Measurements from ENCODE around the gene CHST8.

CHST8 gene

DNA sequence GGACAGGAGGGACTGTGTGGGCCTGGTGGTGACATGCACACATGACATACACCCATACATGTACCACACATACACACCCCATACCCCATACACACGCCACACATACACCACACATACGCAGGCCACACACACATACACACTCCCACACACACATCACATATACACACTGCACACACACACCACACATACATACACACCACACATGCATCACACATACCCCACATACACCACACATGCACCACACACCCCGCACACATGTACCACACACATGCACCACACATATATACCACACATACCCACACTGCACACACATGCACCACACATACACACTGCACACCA lies 98.4 kb downstream of the CHST8 start:
- DNase-seq (ENCODE audit: low spot score) (no peak), ATAC-seq (ENCODE audit: low read depth) (no peak)
- TF ChIP-seq, protein P1, sequence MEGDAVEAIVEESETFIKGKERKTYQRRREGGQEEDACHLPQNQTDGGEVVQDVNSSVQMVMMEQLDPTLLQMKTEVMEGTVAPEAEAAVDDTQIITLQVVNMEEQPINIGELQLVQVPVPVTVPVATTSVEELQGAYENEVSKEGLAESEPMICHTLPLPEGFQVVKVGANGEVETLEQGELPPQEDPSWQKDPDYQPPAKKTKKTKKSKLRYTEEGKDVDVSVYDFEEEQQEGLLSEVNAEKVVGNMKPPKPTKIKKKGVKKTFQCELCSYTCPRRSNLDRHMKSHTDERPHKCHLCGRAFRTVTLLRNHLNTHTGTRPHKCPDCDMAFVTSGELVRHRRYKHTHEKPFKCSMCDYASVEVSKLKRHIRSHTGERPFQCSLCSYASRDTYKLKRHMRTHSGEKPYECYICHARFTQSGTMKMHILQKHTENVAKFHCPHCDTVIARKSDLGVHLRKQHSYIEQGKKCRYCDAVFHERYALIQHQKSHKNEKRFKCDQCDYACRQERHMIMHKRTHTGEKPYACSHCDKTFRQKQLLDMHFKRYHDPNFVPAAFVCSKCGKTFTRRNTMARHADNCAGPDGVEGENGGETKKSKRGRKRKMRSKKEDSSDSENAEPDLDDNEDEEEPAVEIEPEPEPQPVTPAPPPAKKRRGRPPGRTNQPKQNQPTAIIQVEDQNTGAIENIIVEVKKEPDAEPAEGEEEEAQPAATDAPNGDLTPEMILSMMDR (IDR thresholded peaks at IDR 0.05; ENCODE audit: poor library complexity, severe bottlenecking): no peak
- Histone ChIP-seq H3K9me3 (ENCODE audit: severe bottlenecking) (no peaks in the 10 kb centered on the region), H3K4me1 (ENCODE audit: insufficient read depth, poor library complexity, severe bottlenecking) (no peaks in the 10 kb centered on the region), H3K27ac (ENCODE audit: poor library complexity, severe bottlenecking) (no peak overlapping the region), H3K36me3 (ENCODE audit: low read depth) (no peaks in the 10 kb centered on the region), H3K4me3 (ENCODE audit: severe bottlenecking) (no peak overlapping the region), H3K27me3 (ENCODE audit: insufficient read depth, poor library complexity, severe bottlenecking) (no peaks in the 10 kb centered on the region)

DNA sequence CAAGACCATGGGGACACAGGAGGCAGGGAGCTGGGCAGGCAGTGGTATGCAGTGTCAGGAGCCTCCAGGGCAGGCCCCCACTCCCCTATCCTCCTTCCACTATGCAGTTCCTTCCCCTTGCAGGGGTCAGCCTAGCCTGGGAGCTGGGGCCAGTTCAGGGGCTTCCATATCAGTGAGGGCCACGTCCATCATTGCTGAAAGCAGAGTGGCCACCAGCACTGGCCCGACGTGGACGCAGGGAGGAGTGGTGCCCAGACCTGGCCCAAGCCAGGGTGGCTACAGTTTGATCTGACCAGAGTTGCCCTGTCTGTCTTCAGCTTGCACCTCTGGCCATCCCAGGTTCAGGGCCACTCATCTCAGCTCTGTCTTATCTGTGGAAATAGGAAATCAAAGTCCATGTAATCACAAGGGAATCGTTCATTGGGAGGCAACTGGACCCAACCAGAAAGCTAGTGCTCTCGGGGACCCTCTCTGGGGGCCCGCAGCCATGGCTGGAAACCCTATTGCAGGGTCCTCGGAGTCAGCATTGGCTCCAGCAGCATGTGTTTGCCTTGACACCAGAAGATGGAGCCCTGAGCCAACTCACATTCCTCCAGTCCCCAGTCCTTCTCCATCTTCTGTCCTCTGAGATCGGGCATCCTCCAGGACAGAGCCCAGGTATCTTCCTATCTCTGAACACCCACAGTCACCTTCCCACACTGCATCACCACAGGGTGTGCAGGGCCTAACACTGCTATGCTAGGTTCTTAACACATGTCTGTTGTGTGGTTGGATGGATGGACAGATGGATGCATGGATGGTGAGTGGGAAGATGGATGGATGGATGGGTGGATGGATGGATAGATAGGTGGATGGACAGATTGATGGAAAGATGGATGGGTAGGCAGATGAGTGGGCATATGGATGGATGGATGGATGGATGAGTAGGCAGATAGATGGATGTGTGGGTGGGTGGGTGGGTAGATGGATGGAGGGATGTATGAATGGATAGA lies 99.2 kb downstream of the CHST8 start:
- H3K9me3 ChIP-seq (ENCODE audit: severe bottlenecking): no peaks in the 10 kb centered on the region
- DNase-seq (ENCODE audit: low spot score) (no peak), ATAC-seq (ENCODE audit: low read depth) (no peak)
- H3K36me3 ChIP-seq (ENCODE audit: low read depth): no peaks in the 10 kb centered on the region
- no peaks in the 10 kb centered on the region for H3K4me1 ChIP-seq (ENCODE audit: insufficient read depth, poor library complexity, severe bottlenecking)
- H3K27ac ChIP-seq (ENCODE audit: poor library complexity, severe bottlenecking): no peak overlapping the region
- no peak overlapping the region for H3K4me3 ChIP-seq (ENCODE audit: severe bottlenecking)
- TF ChIP-seq, protein P1 (IDR thresholded peaks at IDR 0.05; ENCODE audit: poor library complexity, severe bottlenecking): no peak
- no peaks in the 10 kb centered on the region for H3K27me3 ChIP-seq (ENCODE audit: insufficient read depth, poor library complexity, severe bottlenecking)

DNA sequence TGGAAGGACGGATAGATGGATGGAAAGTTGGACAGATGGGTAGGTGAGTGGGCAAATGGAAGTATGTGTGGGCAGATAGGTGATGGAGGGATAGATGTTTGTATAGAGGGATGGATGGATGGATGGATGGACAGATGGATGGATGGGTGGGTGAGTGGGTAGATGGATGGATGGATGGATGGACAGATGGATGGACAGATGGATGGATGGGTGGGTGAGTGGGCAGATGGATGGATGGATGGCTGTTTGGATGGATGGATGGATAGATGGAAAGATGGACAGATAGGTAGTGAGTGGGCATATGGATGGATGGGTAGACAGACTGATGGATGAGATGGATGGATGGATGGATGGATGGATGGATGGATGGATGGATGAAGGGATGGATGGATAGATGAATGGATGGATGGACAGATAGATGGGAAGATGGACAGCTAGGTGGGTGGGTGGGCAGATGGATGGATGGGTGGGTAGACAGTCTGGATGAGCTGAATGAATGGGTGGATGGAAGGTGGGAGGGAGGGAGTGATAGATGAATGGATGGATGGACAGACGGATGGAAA lies 100.1 kb downstream of the CHST8 start:
- DNase-seq (ENCODE audit: low spot score): no peak
- ATAC-seq (ENCODE audit: low read depth): no peak
- TF ChIP-seq, protein P1 (IDR thresholded peaks at IDR 0.05; ENCODE audit: poor library complexity, severe bottlenecking): no peak
- Histone ChIP-seq H3K27ac (ENCODE audit: poor library complexity, severe bottlenecking) (no peak overlapping the region), H3K9me3 (ENCODE audit: severe bottlenecking) (no peaks in the 10 kb centered on the region), H3K4me1 (ENCODE audit: insufficient read depth, poor library complexity, severe bottlenecking) (no peaks in the 10 kb centered on the region), H3K27me3 (ENCODE audit: insufficient read depth, poor library complexity, severe bottlenecking) (peaks cover 2% of the 10 kb centered on the region), H3K36me3 (ENCODE audit: low read depth) (no peaks in the 10 kb centered on the region), H3K4me3 (ENCODE audit: severe bottlenecking) (no peak overlapping the region)

DNA sequence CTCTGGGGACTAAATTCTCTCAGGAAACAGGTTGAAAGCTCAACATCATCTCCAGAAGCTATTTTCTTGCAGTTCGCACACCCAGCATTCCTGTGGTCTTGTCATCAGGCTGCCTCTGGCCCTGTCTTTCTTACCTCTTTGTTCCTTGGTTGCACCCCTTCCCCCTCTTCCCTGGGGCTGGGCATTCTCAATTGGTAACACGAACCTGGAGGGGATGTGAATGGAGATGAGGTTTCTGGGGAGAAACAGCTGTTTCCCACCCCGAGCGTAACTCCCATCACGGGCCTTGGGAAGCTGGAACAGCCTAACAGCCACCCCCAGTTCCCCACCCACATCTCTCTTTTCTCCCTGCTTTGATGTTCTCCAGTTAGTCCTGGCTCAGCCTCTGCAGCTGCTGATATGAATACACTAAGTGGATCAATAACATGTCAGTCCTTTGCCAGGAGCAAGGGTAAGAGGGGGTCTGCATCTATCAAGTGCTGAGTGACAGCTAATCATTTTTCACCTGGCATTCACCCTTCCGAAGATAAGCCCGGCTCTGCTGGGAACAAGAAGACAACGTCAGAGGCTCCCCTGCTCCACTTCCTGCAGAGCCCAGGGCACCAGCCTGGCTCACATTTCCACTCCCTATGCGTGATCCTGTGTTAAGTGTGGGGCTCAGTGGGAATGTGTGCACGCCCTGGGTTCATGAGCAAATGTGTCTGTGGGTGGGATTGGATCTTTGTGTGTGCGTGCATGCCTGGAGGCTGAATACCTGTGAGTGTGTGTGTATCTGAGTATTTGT lies 100.9 kb downstream of the CHST8 start:
- H3K4me3 ChIP-seq (ENCODE audit: severe bottlenecking): no peak overlapping the region
- no peak overlapping the region for H3K27ac ChIP-seq (ENCODE audit: poor library complexity, severe bottlenecking)
- H3K9me3 ChIP-seq (ENCODE audit: severe bottlenecking): no peaks in the 10 kb centered on the region
- ATAC-seq (ENCODE audit: low read depth): no peak
- TF ChIP-seq, protein P1 (IDR thresholded peaks at IDR 0.05; ENCODE audit: poor library complexity, severe bottlenecking): no peak
- H3K36me3 ChIP-seq (ENCODE audit: low read depth): no peaks in the 10 kb centered on the region
- peaks cover 11% of the 10 kb centered on the region for H3K27me3 ChIP-seq (ENCODE audit: insufficient read depth, poor library complexity, severe bottlenecking)
- H3K4me1 ChIP-seq (ENCODE audit: insufficient read depth, poor library complexity, severe bottlenecking): no peaks in the 10 kb centered on the region
- no peak for DNase-seq (ENCODE audit: low spot score)

All from RWPE2 (cell line).